Measurements from ENCODE around the gene ZFYVE9.

DNA sequence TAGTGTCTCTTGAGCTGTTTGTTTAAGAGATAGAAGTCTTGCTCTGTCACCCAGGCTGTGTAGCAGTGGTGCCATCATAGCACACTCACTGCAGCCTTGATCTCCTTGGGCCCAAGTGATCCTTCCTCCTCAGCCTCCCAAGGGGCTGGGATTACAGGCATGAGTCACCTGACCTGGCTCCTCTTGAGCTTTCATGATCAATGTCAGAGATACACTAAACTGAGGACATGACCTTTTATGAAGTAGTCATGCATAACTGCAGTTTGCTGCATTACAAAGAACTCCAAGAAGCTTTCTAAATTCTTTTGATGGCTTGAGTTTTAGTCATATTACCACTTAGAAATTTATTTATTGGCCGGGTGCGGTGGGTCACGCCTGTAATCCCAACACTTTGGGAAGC is 146.4 kb downstream of the ZFYVE9 start:
- TF ChIP-seq, protein P1, sequence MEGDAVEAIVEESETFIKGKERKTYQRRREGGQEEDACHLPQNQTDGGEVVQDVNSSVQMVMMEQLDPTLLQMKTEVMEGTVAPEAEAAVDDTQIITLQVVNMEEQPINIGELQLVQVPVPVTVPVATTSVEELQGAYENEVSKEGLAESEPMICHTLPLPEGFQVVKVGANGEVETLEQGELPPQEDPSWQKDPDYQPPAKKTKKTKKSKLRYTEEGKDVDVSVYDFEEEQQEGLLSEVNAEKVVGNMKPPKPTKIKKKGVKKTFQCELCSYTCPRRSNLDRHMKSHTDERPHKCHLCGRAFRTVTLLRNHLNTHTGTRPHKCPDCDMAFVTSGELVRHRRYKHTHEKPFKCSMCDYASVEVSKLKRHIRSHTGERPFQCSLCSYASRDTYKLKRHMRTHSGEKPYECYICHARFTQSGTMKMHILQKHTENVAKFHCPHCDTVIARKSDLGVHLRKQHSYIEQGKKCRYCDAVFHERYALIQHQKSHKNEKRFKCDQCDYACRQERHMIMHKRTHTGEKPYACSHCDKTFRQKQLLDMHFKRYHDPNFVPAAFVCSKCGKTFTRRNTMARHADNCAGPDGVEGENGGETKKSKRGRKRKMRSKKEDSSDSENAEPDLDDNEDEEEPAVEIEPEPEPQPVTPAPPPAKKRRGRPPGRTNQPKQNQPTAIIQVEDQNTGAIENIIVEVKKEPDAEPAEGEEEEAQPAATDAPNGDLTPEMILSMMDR (IDR thresholded peaks at IDR 0.05), result no peak
- TF ChIP-seq ZFX (IDR thresholded peaks at IDR 0.05; ENCODE audit: borderline replicate concordance), result no peak

All from 22Rv1 (cell line).